Neural cell (in vitro differentiated cells): ENCODE data around the gene DNER. TPM values are rescaled to one million over a fixed set of nuclear protein-coding genes. Genes with fewer than 3 reads are reported as not detected.

Source experiments
- H2AFZ ChIP-seq: fragments of 200-600, 300-800 bp; sonication (generic), shearing (Covaris generic); 2 replicates; pipeline ENCODE4 v1.6.0; 2014; ENCODE audit warnings: low read depth, mild to moderate bottlenecking, antibody characterized with exemption, low read length, moderate library complexity
- H3F3A ChIP-seq: fragments of 200-600 bp; shearing (Covaris generic); 2 replicates; pipeline ENCODE4 v1.6.1; 2016; ENCODE audit warnings: mild to moderate bottlenecking, moderate library complexity, mixed read lengths, antibody characterized with exemption, low read length; ENCODE audit not compliant: insufficient read depth, poor library complexity, severe bottlenecking
- H3K27ac ChIP-seq: fragments of 200-600, 300-800 bp; sonication (generic), shearing (Covaris generic); 2 replicates; pipeline ENCODE4 v1.5.1; 2014; ENCODE audit warnings: mild to moderate bottlenecking, low read length, moderate library complexity
- H3K27me3 ChIP-seq: fragments of 300-800, 200-600 bp; sonication (generic), shearing (Covaris generic); 2 replicates; pipeline ENCODE4 v1.6.0; 2014; ENCODE audit warnings: mild to moderate bottlenecking, low read depth, low read length, moderate library complexity; ENCODE audit not compliant: insufficient read depth
- H3K36me3 ChIP-seq: fragments of 300-800, 200-600 bp; sonication (generic), shearing (Covaris generic); 2 replicates; pipeline ENCODE4 v1.5.1; 2014; ENCODE audit warnings: mild to moderate bottlenecking, antibody characterized with exemption, low read length, moderate library complexity; ENCODE audit not compliant: insufficient read depth
- H3K4me2 ChIP-seq: fragments of 300-800, 200-600 bp; sonication (generic), shearing (Covaris generic); 2 replicates; pipeline ENCODE4 v1.6.0; 2014; ENCODE audit warnings: mild to moderate bottlenecking, low read length
- H3K4me3 ChIP-seq: fragments of 300-800, 200-600 bp; sonication (generic), shearing (Covaris generic); 2 replicates; pipeline ENCODE4 v1.5.1; 2014; ENCODE audit warnings: mild to moderate bottlenecking, low read length, moderate library complexity
- H3K79me2 ChIP-seq: fragments of 200-600 bp; shearing (Covaris generic); replicated peaks from 2 replicates; pipeline ENCODE4 v1.6.0; 2014; ENCODE audit warnings: mild to moderate bottlenecking, low read length, moderate library complexity; ENCODE audit not compliant: insufficient read depth
- H3K9ac ChIP-seq: fragments of 300-800, 200-600 bp; sonication (generic), shearing (Covaris generic); 2 replicates; pipeline ENCODE4 v1.6.1; 2016; ENCODE audit warnings: mild to moderate bottlenecking, low read length, mixed read lengths
- H3K9me2 ChIP-seq: fragments of 200-600 bp; shearing (Covaris generic); 2 replicates; pipeline ENCODE4 v1.6.1; 2016; ENCODE audit warnings: mild to moderate bottlenecking, low read length, mixed read lengths; ENCODE audit not compliant: insufficient read depth
- H3K9me3 ChIP-seq: fragments of 200-600, 300-800 bp; sonication (generic), shearing (Covaris generic); 2 replicates; pipeline ENCODE4 v1.6.1; 2016; ENCODE audit warnings: mild to moderate bottlenecking, mixed run types, low read length, moderate library complexity, mixed read lengths
- H4K20me1 ChIP-seq: fragments of 200-600 bp; shearing (Covaris generic); 2 replicates; pipeline ENCODE4 v1.6.1; 2016; ENCODE audit warnings: mild to moderate bottlenecking, mixed run types; ENCODE audit not compliant: insufficient read depth
- EP300 ChIP-seq: fragments of 450-650 bp; conservative IDR thresholded peaks from 2 replicates; pipeline ENCODE4 v1.6.1; 2014; ENCODE audit warnings: antibody characterized with exemption, mild to moderate bottlenecking, moderate library complexity; ENCODE audit not compliant: poor library complexity, severe bottlenecking
- EZH2 ChIP-seq: fragments of 200-600, 300-800 bp; shearing (Covaris generic), sonication (generic); IDR thresholded peaks from 2 replicates; pipeline ENCODE4 v1.6.1; 2014; ENCODE audit warnings: antibody characterized with exemption, low read length, borderline replicate concordance, mild to moderate bottlenecking; ENCODE audit not compliant: insufficient read depth, poor library complexity, severe bottlenecking
- MXI1 ChIP-seq: fragments of 450-650 bp; conservative IDR thresholded peaks from 2 replicates; pipeline ENCODE4 v1.6.1; 2014; ENCODE audit warnings: antibody characterized with exemption, mild to moderate bottlenecking; ENCODE audit not compliant: poor library complexity, severe bottlenecking
- POLR2AphosphoS5 ChIP-seq: IDR thresholded peaks from 2 replicates; pipeline ENCODE4 v1.6.1; 2012
- RAD21 ChIP-seq: fragments of 450-650 bp; conservative IDR thresholded peaks from 2 replicates; pipeline ENCODE4 v1.6.1; 2014; ENCODE audit warnings: antibody characterized with exemption, mild to moderate bottlenecking, moderate library complexity
- SMC3 ChIP-seq: fragments of 450-650 bp; conservative IDR thresholded peaks from 2 replicates; pipeline ENCODE4 v1.6.1; 2014; ENCODE audit warnings: antibody characterized with exemption, mild to moderate bottlenecking, moderate library complexity; ENCODE audit not compliant: poor library complexity
- TAF1 ChIP-seq: IDR thresholded peaks from 2 replicates; pipeline ENCODE4 v1.6.1; 2012; ENCODE audit warnings: low read depth
- polyA plus RNA-seq: library from polyadenylated mRNA; depleted of rRNA; stranded (reverse); fragments of >200 nt; gene quantifications from 2 replicates; pipeline ENCODE4 v1.2.3, GENCODE V29; 2014
- TF ChIP-seq, protein P1 (sequence below): fragments of 450-650 bp; IDR thresholded peaks from 2 replicates; pipeline ENCODE4 v1.5.1; 2014; ENCODE audit warnings: antibody characterized with exemption, mild to moderate bottlenecking, moderate library complexity; ENCODE audit not compliant: poor library complexity, severe bottlenecking
- TF ChIP-seq, protein P2 (sequence below): IDR thresholded peaks from 2 replicates; pipeline ENCODE4 v1.6.1; 2012; ENCODE audit warnings: borderline replicate concordance

Gene DNER
- polyA plus RNA-seq, 1 donor from 2014 or later, result 310 TPM

DNA sequence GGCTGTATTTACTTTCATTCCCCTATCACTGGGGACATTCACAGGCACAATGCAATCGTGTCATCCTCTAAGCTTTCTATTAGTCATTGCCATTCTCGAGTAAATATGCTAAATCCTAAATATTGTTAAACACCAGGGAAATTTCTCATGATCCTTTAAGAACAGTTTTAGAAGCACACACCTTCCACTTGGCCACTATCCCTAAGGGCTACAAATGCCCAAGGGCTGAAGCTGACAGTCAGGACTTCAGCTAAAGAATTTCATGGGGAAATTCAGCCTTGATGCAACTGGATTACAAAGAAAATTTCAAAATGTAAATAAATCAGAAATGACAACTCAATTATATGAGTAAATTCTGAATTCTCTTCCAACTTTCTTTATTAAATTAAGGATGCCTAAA, 280.2 kb downstream of the DNER start:
- Histone ChIP-seq H3K4me3 (no peak overlapping the region), H3K27me3 (no peaks in the 10 kb centered on the region), H4K20me1 (no peaks in the 10 kb centered on the region), H3K9me3 (no peaks in the 10 kb centered on the region), H3F3A (no peaks in the 10 kb centered on the region), H3K4me2 (no peak overlapping the region), H2AFZ (no peak overlapping the region), H3K27ac (no peak overlapping the region), H3K79me2 (no peaks in the 10 kb centered on the region), H3K9me2 (no peaks in the 10 kb centered on the region), H3K9ac (no peak overlapping the region), H3K36me3 (no peaks in the 10 kb centered on the region)
- TF ChIP-seq RAD21, result no peak
- no peak for TF ChIP-seq POLR2AphosphoS5
- TF ChIP-seq, protein P1, sequence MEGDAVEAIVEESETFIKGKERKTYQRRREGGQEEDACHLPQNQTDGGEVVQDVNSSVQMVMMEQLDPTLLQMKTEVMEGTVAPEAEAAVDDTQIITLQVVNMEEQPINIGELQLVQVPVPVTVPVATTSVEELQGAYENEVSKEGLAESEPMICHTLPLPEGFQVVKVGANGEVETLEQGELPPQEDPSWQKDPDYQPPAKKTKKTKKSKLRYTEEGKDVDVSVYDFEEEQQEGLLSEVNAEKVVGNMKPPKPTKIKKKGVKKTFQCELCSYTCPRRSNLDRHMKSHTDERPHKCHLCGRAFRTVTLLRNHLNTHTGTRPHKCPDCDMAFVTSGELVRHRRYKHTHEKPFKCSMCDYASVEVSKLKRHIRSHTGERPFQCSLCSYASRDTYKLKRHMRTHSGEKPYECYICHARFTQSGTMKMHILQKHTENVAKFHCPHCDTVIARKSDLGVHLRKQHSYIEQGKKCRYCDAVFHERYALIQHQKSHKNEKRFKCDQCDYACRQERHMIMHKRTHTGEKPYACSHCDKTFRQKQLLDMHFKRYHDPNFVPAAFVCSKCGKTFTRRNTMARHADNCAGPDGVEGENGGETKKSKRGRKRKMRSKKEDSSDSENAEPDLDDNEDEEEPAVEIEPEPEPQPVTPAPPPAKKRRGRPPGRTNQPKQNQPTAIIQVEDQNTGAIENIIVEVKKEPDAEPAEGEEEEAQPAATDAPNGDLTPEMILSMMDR, result no peak
- TF ChIP-seq MXI1, result no peak
- no peak for TF ChIP-seq EP300
- no peak for TF ChIP-seq SMC3
- TF ChIP-seq TAF1, result no peak
- no peak for TF ChIP-seq EZH2
- TF ChIP-seq, protein P2, sequence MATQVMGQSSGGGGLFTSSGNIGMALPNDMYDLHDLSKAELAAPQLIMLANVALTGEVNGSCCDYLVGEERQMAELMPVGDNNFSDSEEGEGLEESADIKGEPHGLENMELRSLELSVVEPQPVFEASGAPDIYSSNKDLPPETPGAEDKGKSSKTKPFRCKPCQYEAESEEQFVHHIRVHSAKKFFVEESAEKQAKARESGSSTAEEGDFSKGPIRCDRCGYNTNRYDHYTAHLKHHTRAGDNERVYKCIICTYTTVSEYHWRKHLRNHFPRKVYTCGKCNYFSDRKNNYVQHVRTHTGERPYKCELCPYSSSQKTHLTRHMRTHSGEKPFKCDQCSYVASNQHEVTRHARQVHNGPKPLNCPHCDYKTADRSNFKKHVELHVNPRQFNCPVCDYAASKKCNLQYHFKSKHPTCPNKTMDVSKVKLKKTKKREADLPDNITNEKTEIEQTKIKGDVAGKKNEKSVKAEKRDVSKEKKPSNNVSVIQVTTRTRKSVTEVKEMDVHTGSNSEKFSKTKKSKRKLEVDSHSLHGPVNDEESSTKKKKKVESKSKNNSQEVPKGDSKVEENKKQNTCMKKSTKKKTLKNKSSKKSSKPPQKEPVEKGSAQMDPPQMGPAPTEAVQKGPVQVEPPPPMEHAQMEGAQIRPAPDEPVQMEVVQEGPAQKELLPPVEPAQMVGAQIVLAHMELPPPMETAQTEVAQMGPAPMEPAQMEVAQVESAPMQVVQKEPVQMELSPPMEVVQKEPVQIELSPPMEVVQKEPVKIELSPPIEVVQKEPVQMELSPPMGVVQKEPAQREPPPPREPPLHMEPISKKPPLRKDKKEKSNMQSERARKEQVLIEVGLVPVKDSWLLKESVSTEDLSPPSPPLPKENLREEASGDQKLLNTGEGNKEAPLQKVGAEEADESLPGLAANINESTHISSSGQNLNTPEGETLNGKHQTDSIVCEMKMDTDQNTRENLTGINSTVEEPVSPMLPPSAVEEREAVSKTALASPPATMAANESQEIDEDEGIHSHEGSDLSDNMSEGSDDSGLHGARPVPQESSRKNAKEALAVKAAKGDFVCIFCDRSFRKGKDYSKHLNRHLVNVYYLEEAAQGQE, result no peak

DNA sequence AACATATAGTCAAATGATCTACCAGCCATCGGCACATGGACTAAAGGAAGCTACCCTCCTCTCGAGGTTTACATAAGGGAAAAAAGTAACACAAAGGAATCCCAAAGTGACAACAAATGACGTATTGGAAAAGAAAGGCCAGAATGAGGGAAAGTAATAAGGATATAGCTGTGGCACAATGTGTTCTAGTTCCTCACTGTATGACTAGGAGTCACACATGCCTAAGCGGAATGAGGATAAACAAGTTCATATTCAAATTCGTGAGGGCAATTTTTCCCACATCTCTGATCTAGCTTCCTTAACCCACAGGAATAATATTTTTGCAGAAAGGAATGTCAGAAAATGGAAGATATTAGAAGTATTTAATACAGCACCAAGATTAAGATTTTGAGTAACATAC, 281.0 kb downstream of the DNER start:
- TF ChIP-seq, protein P2, result no peak
- TF ChIP-seq EP300 (no peak), EZH2 (no peak), POLR2AphosphoS5 (no peak), SMC3 (no peak), MXI1 (no peak), TAF1 (no peak), RAD21 (no peak)
- TF ChIP-seq, protein P1, result no peak
- Histone ChIP-seq H4K20me1 (no peaks in the 10 kb centered on the region), H3K27ac (no peak overlapping the region), H3K4me2 (no peak overlapping the region), H3K9ac (no peak overlapping the region), H3K9me2 (no peaks in the 10 kb centered on the region), H3K27me3 (no peaks in the 10 kb centered on the region), H3K4me3 (no peak overlapping the region), H3F3A (no peaks in the 10 kb centered on the region), H2AFZ (no peak overlapping the region), H3K9me3 (no peaks in the 10 kb centered on the region), H3K79me2 (no peaks in the 10 kb centered on the region), H3K36me3 (no peaks in the 10 kb centered on the region)
